ENCODE data around the gene FAM131C.

Gene FAM131C

DNA sequence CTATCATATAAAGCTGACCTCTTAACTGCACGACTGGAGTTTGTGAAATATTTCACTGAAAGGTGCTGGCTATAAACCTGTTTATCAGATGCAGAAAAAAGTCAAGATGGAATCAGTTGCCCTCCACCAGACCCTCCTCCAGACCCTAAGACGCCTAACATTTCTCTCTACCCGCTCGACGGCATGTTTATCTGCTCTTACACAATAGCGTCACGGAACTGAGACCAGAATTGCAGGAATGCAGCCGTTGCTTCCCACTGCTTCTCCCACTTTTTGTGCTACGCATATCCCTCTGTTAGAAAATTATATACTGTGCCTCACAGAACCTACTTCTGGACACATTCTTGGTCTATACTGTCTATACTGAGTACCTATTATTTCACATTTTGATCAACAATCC lies 28.2 kb upstream of the FAM131C start:
- Histone ChIP-seq H3K27me3 (ENCODE audit: low read length) (no peaks in the 10 kb centered on the region), H3K4me3 (ENCODE audit: insufficient read depth, low read length, poor library complexity, severe bottlenecking) (no peak overlapping the region), H3F3A (ENCODE audit: insufficient read depth) (no peaks in the 10 kb centered on the region), H3K36me3 (ENCODE audit: low read length) (no peaks in the 10 kb centered on the region), H3K9ac (ENCODE audit: low read length) (no peak overlapping the region), H2AFZ (ENCODE audit: low read depth, low read length, severe bottlenecking) (no peak overlapping the region), H4K20me1 (ENCODE audit: low read depth, low read length) (no peaks in the 10 kb centered on the region), H3K9me3 (ENCODE audit: insufficient read depth, low read length) (no peaks in the 10 kb centered on the region), H3K9me2 (replicated peaks; ENCODE audit: insufficient read depth, low read length) (no peaks in the 10 kb centered on the region), H3K79me2 (ENCODE audit: insufficient read depth, low read length) (no peaks in the 10 kb centered on the region), H3K27ac (ENCODE audit: low read depth, low read length) (no peak overlapping the region), H3K4me2 (ENCODE audit: low read depth, low read length, poor library complexity, severe bottlenecking) (no peak overlapping the region)
- TF ChIP-seq EZH2phosphoT487 (conservative IDR thresholded peaks at IDR 0.05; ENCODE audit: low read length) = no peak
- TF ChIP-seq, protein P1, sequence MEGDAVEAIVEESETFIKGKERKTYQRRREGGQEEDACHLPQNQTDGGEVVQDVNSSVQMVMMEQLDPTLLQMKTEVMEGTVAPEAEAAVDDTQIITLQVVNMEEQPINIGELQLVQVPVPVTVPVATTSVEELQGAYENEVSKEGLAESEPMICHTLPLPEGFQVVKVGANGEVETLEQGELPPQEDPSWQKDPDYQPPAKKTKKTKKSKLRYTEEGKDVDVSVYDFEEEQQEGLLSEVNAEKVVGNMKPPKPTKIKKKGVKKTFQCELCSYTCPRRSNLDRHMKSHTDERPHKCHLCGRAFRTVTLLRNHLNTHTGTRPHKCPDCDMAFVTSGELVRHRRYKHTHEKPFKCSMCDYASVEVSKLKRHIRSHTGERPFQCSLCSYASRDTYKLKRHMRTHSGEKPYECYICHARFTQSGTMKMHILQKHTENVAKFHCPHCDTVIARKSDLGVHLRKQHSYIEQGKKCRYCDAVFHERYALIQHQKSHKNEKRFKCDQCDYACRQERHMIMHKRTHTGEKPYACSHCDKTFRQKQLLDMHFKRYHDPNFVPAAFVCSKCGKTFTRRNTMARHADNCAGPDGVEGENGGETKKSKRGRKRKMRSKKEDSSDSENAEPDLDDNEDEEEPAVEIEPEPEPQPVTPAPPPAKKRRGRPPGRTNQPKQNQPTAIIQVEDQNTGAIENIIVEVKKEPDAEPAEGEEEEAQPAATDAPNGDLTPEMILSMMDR (IDR thresholded peaks at IDR 0.05; ENCODE audit: insufficient read depth, low read length, poor library complexity, severe bottlenecking) = no peak

GRCh38 chr1:16099412-16099811 lies 26.0 kb upstream of the FAM131C start:
- no peaks in the 10 kb centered on the region for H3K9me2 ChIP-seq (replicated peaks; ENCODE audit: insufficient read depth, low read length)
- TF ChIP-seq, protein P1 (IDR thresholded peaks at IDR 0.05; ENCODE audit: insufficient read depth, low read length, poor library complexity, severe bottlenecking) = no peak
- no peak for TF ChIP-seq EZH2phosphoT487 (conservative IDR thresholded peaks at IDR 0.05; ENCODE audit: low read length)

GRCh38 chr1:16095447-16095846 lies 22.0 kb upstream of the FAM131C start:
- no peak overlapping the region for H3K9ac ChIP-seq (ENCODE audit: low read length)
- no peaks in the 10 kb centered on the region for H3K9me2 ChIP-seq (replicated peaks; ENCODE audit: insufficient read depth, low read length)
- no peaks in the 10 kb centered on the region for H3K79me2 ChIP-seq (ENCODE audit: insufficient read depth, low read length)
- H3K27me3 ChIP-seq (ENCODE audit: low read length) = no peaks in the 10 kb centered on the region
- no peak overlapping the region for H3K4me3 ChIP-seq (ENCODE audit: insufficient read depth, low read length, poor library complexity, severe bottlenecking)
- no peaks in the 10 kb centered on the region for H3K9me3 ChIP-seq (ENCODE audit: insufficient read depth, low read length)
- H3K36me3 ChIP-seq (ENCODE audit: low read length) = no peaks in the 10 kb centered on the region
- H3K4me2 ChIP-seq (ENCODE audit: low read depth, low read length, poor library complexity, severe bottlenecking) = no peak overlapping the region
- H2AFZ ChIP-seq (ENCODE audit: low read depth, low read length, severe bottlenecking) = no peak overlapping the region
- no peak for TF ChIP-seq EZH2phosphoT487 (conservative IDR thresholded peaks at IDR 0.05; ENCODE audit: low read length)
- TF ChIP-seq, protein P1 (IDR thresholded peaks at IDR 0.05; ENCODE audit: insufficient read depth, low read length, poor library complexity, severe bottlenecking) = no peak
- H3K27ac ChIP-seq (ENCODE audit: low read depth, low read length) = no peak overlapping the region
- H3F3A ChIP-seq (ENCODE audit: insufficient read depth) = no peaks in the 10 kb centered on the region
- H4K20me1 ChIP-seq (ENCODE audit: low read depth, low read length) = no peaks in the 10 kb centered on the region

More at GRCh38 chr1:16099412-16099811, 26.0 kb upstream of the FAM131C start:
- Histone ChIP-seq H3K79me2 (ENCODE audit: insufficient read depth, low read length) (no peaks in the 10 kb centered on the region), H3K4me3 (ENCODE audit: insufficient read depth, low read length, poor library complexity, severe bottlenecking) (no peak overlapping the region), H2AFZ (ENCODE audit: low read depth, low read length, severe bottlenecking) (no peak overlapping the region), H3K36me3 (ENCODE audit: low read length) (no peaks in the 10 kb centered on the region), H3K27me3 (ENCODE audit: low read length) (no peaks in the 10 kb centered on the region), H3K9ac (ENCODE audit: low read length) (no peak overlapping the region), H3K9me3 (ENCODE audit: insufficient read depth, low read length) (no peaks in the 10 kb centered on the region), H4K20me1 (ENCODE audit: low read depth, low read length) (no peaks in the 10 kb centered on the region), H3K4me2 (ENCODE audit: low read depth, low read length, poor library complexity, severe bottlenecking) (no peak overlapping the region), H3F3A (ENCODE audit: insufficient read depth) (no peaks in the 10 kb centered on the region), H3K27ac (ENCODE audit: low read depth, low read length) (no peak overlapping the region)
